IMR-90 (cell line): ENCODE data around the gene HTR2A. TPM values are rescaled to one million over a fixed set of nuclear protein-coding genes. Genes with fewer than 3 reads are reported as not detected.
"Not testable (repeated sequence)": the region's sequence is repeated elsewhere in the genome, so short reads cannot be mapped to it uniquely, and the experiment has no call there.

Source experiments
- ATAC-seq: fragments of 200-7000 bp; cut with Tn5 transposase; 2 replicates; pipeline ENCODE4 v1.9.1; 2020; ENCODE audit warnings: low read depth, mild to moderate bottlenecking, moderate library complexity
- BruUV-seq: library from RNA; stranded (reverse); fragments of 400-500 nt; replicated peaks from 2 replicates; lab custom pipeline; 2021; lab: Mats Ljungman, UMichigan
- CTCF ChIA-PET: fragments of 300-600 bp; formaldehyde crosslinking; extraction: SDS; loops from one replicate; lab custom pipeline; 2021; ENCODE audit warnings: antibody characterized with exemption; lab: Yijun Ruan, JAX
- POLR2A ChIA-PET: fragments of 300-600 bp; sonication (Branson Sonifier 250); formaldehyde crosslinking; loops from one replicate; lab custom pipeline; 2022; ENCODE audit warnings: antibody characterized with exemption; ENCODE audit not compliant: unreplicated experiment; lab: Charles Lee
- DNase-seq: peaks from one replicate; pipeline ENCODE4 v3.0.0; 2013
- H2AFZ ChIP-seq: replicated peaks from 2 replicates; pipeline ENCODE3; 2013; ENCODE audit warnings: low read length, mild to moderate bottlenecking; ENCODE audit not compliant: poor library complexity
- H2AK5ac ChIP-seq: 2 replicates; pipeline ENCODE4 v1.6.1; 2013; ENCODE audit warnings: low read depth, low read length, inconsistent platforms
- H2AK9ac ChIP-seq: replicated peaks from 2 replicates; pipeline ENCODE3; 2013; ENCODE audit warnings: mild to moderate bottlenecking, low read depth, low read length, moderate library complexity; ENCODE audit not compliant: poor library complexity
- H2BK120ac ChIP-seq: 2 replicates; pipeline ENCODE4 v1.6.1; 2013; ENCODE audit warnings: low read depth, low read length, inconsistent platforms
- H2BK15ac ChIP-seq: 3 replicates; pipeline ENCODE4 v1.6.1; 2013; ENCODE audit warnings: low read depth, low read length, inconsistent platforms
- H2BK20ac ChIP-seq: 2 replicates; pipeline ENCODE4 v1.6.1; 2013; ENCODE audit warnings: low read depth, mild to moderate bottlenecking, inconsistent platforms, low read length, moderate library complexity
- H2BK5ac ChIP-seq: 2 replicates; pipeline ENCODE4 v1.6.1; 2013; ENCODE audit warnings: mild to moderate bottlenecking, low read depth, low read length, inconsistent platforms; ENCODE audit not compliant: poor library complexity, severe bottlenecking
- H3K14ac ChIP-seq: replicated peaks from 2 replicates; pipeline ENCODE4 v1.6.1; 2013; ENCODE audit warnings: low read depth, low read length, inconsistent platforms
- H3K18ac ChIP-seq: 2 replicates; pipeline ENCODE4 v1.6.1; 2013; ENCODE audit warnings: low read depth, low read length, control low read depth
- H3K23ac ChIP-seq: 2 replicates; pipeline ENCODE4 v1.6.1; 2013; ENCODE audit warnings: low read depth, low read length, inconsistent platforms
- H3K27ac ChIP-seq: 2 replicates; pipeline ENCODE4 v1.5.1; 2013; ENCODE audit warnings: mild to moderate bottlenecking, control low read depth, low read length; ENCODE audit not compliant: insufficient read depth
- H3K27me3 ChIP-seq: 2 replicates; pipeline ENCODE4 v1.6.1; 2013; ENCODE audit warnings: low read length; ENCODE audit not compliant: control insufficient read depth, insufficient read depth
- H3K36me3 ChIP-seq: 2 replicates; pipeline ENCODE4 v1.6.1; 2013; ENCODE audit warnings: low read length, mixed read lengths; ENCODE audit not compliant: control insufficient read depth, insufficient read depth
- H3K4ac ChIP-seq: 2 replicates; pipeline ENCODE4 v1.6.1; 2013; ENCODE audit warnings: low read depth, low read length, inconsistent platforms
- H3K4me1 ChIP-seq: 2 replicates; pipeline ENCODE4 v1.6.1; 2013; ENCODE audit warnings: low read length, mixed read lengths; ENCODE audit not compliant: control insufficient read depth, insufficient read depth
- H3K4me2 ChIP-seq: 2 replicates; pipeline ENCODE4 v1.6.1; 2013; ENCODE audit warnings: low read depth, mild to moderate bottlenecking, control low read depth, low read length, moderate library complexity
- H3K4me3 ChIP-seq: 2 replicates; pipeline ENCODE4 v1.5.1; 2013; ENCODE audit warnings: low read depth, mild to moderate bottlenecking, control low read depth, low read length, moderate library complexity; ENCODE audit not compliant: insufficient read depth
- H3K56ac ChIP-seq: 2 replicates; pipeline ENCODE4 v1.6.1; 2013; ENCODE audit warnings: low read length, inconsistent platforms; ENCODE audit not compliant: insufficient read depth; ENCODE audit errors: extremely low read depth
- H3K79me1 ChIP-seq, 2 experiments: 2 replicates each; pipeline ENCODE4 v1.6.1; 2013; ENCODE audit warnings: low read length in 2 of 2, inconsistent platforms in 1 of 2, low read depth in 1 of 2
- H3K9ac ChIP-seq: 2 replicates; pipeline ENCODE4 v1.6.1; 2013; ENCODE audit warnings: low read depth, low read length, control low read depth
- H3K9me1 ChIP-seq: 2 replicates; pipeline ENCODE4 v1.6.1; 2013; ENCODE audit warnings: low read length, inconsistent platforms; ENCODE audit not compliant: insufficient read depth
- H3K9me3 ChIP-seq: 2 replicates; pipeline ENCODE4 v1.6.1; 2013; ENCODE audit warnings: low read length; ENCODE audit not compliant: control insufficient read depth, insufficient read depth
- H4K20me1 ChIP-seq: 2 replicates; pipeline ENCODE4 v1.6.1; 2013; ENCODE audit warnings: low read length, inconsistent platforms; ENCODE audit not compliant: insufficient read depth
- H4K5ac ChIP-seq: 2 replicates; pipeline ENCODE4 v1.6.1; 2013; ENCODE audit warnings: mild to moderate bottlenecking, low read depth, low read length, control low read depth
- H4K8ac ChIP-seq, 2 experiments: 2 replicates each; pipeline ENCODE4 v1.6.1; 2013; ENCODE audit warnings: low read depth in 2 of 2, low read length in 2 of 2, control low read depth in 1 of 2, inconsistent platforms in 1 of 2
- H4K91ac ChIP-seq: 2 replicates; pipeline ENCODE4 v1.6.1; 2013; ENCODE audit warnings: low read depth, low read length, inconsistent platforms; ENCODE audit not compliant: insufficient read depth
- CHD1 ChIP-seq: IDR thresholded peaks from 2 replicates; pipeline ENCODE4 v1.6.1; 2012; ENCODE audit warnings: low read depth, low read length, improper control_type of control experiment
- FOS ChIP-seq: fragments of 150-350 bp; IDR thresholded peaks from 2 replicates; pipeline ENCODE4 v1.6.1; 2016; ENCODE audit warnings: low read depth, low read length
- MAFK ChIP-seq: IDR thresholded peaks from 2 replicates; pipeline ENCODE4 v1.6.1; 2012; ENCODE audit warnings: low read depth, low read length, improper control_type of control experiment
- RCOR1 ChIP-seq: IDR thresholded peaks from 2 replicates; pipeline ENCODE4 v1.6.1; 2012; ENCODE audit warnings: mild to moderate bottlenecking, low read length, improper control_type of control experiment; ENCODE audit not compliant: insufficient replicate concordance
- WGBS, 2 experiments: methylation state at CpG; one replicate each; pipeline versions ENCODE4 v1.1.5 to v1.1.7; 2013; ENCODE audit warnings: missing lambda C conversion rate in 2 of 2; ENCODE audit not compliant: insufficient read length in 1 of 2; ENCODE audit errors: extremely low coverage in 2 of 2; 5-methylcytosine and 5-hydroxymethylcytosine counted together
- dilution Hi-C: fragments of 300-500 bp; cut with HindIII; formaldehyde crosslinking; loops from one replicate; pipeline ENCODE4 v1.14.3; 2018; ENCODE audit warnings: low sequenced_read_pairs; ENCODE audit not compliant: unreplicated experiment
- in situ Hi-C: fragments of 300-500 bp; cut with MboI; formaldehyde crosslinking; loops from 3 replicates; pipeline ENCODE4 v1.14.3; 2019; ENCODE audit warnings: low sequenced_read_pairs, inconsistent platforms, mixed read lengths
- intact Hi-C: fragments of 100-400 bp; cut with micrococcal nuclease; formaldehyde crosslinking; loops from 2 replicates; pipeline ENCODE4 v1.10.0; 2022
- polyA plus RNA-seq, 3 experiments: library from polyadenylated mRNA; depleted of rRNA; stranded (reverse); fragments of >200 nt; gene quantifications; 2 replicates each; pipeline ENCODE4 v1.2.3, GENCODE V29; 2012; ENCODE audit warnings: low replicate concordance in 1 of 3
- total RNA-seq: library from RNA; depleted of rRNA; stranded (reverse); fragments of >200 nt; gene quantifications from 2 replicates; pipeline ENCODE4 v1.2.3, GENCODE V29; 2012
- TF ChIP-seq, protein P1 (sequence below): conservative IDR thresholded peaks from 2 replicates; pipeline ENCODE4 v1.5.1; 2012; ENCODE audit warnings: mild to moderate bottlenecking, low read depth, low read length, improper control_type of control experiment

Gene HTR2A
- total and polyA plus RNA-seq, 2 of the 4 experiments (the other 2 are of a cell fraction): 0.02 TPM; not detected in 1

DNA sequence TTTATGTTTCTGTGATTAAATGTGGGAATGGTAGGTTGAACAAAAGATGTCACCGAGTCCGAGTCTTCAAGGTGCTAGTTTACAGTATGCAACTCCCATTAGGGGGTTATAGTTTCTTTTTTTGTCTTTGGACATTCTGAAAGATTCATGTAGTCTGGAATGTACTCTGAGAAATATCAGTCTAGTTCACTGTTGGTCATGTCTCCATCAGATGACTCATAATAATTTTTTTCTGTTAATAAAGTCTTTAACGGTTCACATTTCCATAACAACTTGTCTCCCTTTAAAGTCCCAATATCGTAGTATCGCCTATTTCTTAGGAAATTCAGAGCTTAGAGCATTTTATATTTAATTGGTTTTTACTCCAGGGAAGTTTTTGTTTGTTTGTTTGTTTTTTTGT lies 86.4 kb downstream of the HTR2A start:
- intact Hi-C loops (no loop called here), dilution Hi-C loops (no loop called here), in situ Hi-C loops (no loop called here)
- Histone ChIP-seq H4K8ac (no peak overlapping the region), H3K4ac (no peak overlapping the region), H3K27ac (no peak overlapping the region), H2AK9ac (no peak overlapping the region), H3K9me3 (peaks cover 4% of the 10 kb centered on the region; the same call in 1 of the 2 replicates), H2BK5ac (no peak overlapping the region), H3K27me3 (no peaks in the 10 kb centered on the region), H3K9me1 (no peaks in the 10 kb centered on the region), H3K18ac (no peak overlapping the region), H2BK120ac (no peak overlapping the region), H3K4me1 (no peaks in the 10 kb centered on the region), H3K4me2 (no peak overlapping the region), H2AK5ac (no peak overlapping the region), H3K36me3 (no peaks in the 10 kb centered on the region), H3K9ac (no peak overlapping the region), H3K14ac (no peak overlapping the region), H3K56ac (no peak overlapping the region), H3K23ac (no peak overlapping the region), H4K5ac (no peak overlapping the region), H3K79me1 (no peaks in the 10 kb centered on the region), H4K20me1 (no peaks in the 10 kb centered on the region), H2AFZ (no peak overlapping the region), H3K4me3 (no peak overlapping the region), H4K91ac (no peak overlapping the region), H2BK15ac (no peak overlapping the region), H2BK20ac (no peak overlapping the region)
- ATAC-seq (no peak), DNase-seq (no peak)
- ChIA-PET POLR2A (no interaction called here), CTCF (no interaction called here)
- WGBS, 2 experiments: no CpG with 5 or more reads among the region's 5 CpGs
- no TSS peak for BruUV-seq
- TF ChIP-seq RCOR1 (no peak), FOS (0 out of 2 replicates have a peak, but pooled peaks have one; percentile 25), CHD1 (no peak), MAFK (no peak)
- TF ChIP-seq, protein P1, sequence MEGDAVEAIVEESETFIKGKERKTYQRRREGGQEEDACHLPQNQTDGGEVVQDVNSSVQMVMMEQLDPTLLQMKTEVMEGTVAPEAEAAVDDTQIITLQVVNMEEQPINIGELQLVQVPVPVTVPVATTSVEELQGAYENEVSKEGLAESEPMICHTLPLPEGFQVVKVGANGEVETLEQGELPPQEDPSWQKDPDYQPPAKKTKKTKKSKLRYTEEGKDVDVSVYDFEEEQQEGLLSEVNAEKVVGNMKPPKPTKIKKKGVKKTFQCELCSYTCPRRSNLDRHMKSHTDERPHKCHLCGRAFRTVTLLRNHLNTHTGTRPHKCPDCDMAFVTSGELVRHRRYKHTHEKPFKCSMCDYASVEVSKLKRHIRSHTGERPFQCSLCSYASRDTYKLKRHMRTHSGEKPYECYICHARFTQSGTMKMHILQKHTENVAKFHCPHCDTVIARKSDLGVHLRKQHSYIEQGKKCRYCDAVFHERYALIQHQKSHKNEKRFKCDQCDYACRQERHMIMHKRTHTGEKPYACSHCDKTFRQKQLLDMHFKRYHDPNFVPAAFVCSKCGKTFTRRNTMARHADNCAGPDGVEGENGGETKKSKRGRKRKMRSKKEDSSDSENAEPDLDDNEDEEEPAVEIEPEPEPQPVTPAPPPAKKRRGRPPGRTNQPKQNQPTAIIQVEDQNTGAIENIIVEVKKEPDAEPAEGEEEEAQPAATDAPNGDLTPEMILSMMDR: no peak

DNA sequence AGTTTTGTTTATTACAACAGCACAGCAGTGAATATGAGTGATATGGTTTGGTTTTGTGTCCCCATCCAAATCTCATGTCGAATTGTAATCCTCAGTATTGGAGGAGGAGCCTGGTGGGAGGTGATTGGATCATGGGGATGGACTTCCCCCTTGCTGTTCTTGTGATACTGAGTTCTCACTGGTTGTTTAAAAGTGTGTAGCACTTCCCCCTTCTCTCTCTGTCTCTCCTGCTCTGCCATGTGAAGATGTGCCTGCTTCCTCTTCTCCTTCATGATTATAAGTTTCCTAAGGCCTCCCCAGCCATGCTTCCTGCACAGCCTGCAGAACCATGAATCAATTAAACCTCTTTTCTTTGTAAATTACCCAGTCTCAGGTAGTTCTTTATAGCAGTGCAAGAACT lies 91.9 kb downstream of the HTR2A start:
- H3K9me3 ChIP-seq, DNase-seq, ATAC-seq, POLR2A ChIA-PET, H3K4me1 ChIP-seq, H3K9ac ChIP-seq, BruUV-seq, H4K20me1 ChIP-seq, H2AFZ ChIP-seq, H3K23ac ChIP-seq, in situ Hi-C loops, H2AK5ac ChIP-seq, H3K4me2 ChIP-seq, H3K9me1 ChIP-seq, H3K4me3 ChIP-seq, H2AK9ac ChIP-seq, dilution Hi-C loops, H3K79me1 ChIP-seq, CTCF ChIA-PET, H3K36me3 ChIP-seq, H3K27me3 ChIP-seq, H3K27ac ChIP-seq, H3K56ac ChIP-seq: not testable (repeated sequence)
- Histone ChIP-seq H3K18ac (peak overlapping the region; percentile 67; the same call in 1 of the 2 replicates), H2BK120ac (peak overlapping the region; percentile 67), H4K91ac (peak overlapping the region; percentile 65), H2BK20ac (peak overlapping the region; percentile 64), H3K4ac (peak overlapping the region; percentile 61), H4K8ac (peak overlapping the region in 1 of 2 experiments; percentile 69; a peak in 2 of 4 replicates), H4K5ac (peak overlapping the region; percentile 61; the same call in 1 of the 2 replicates), H2BK5ac (peak overlapping the region; percentile 79), H3K14ac (peak overlapping the region; percentile 20; the same call in 1 of the 2 replicates), H2BK15ac (0 out of 3 replicates have a peak overlapping the region, but pooled peaks have one; percentile 41)
- intact Hi-C loops: loop anchor here (1.0 kb wide), 1 partner anchor 22 kb away; no protein-coding TSS in a partner anchor
- no CpG with 5 or more reads among the region's 1 CpG for WGBS, 2 experiments
